OCI-LY7 (cell line): Measurements from ENCODE around the gene SLC6A5.

Experiments used
- CTCF ChIP-seq: fragments of 200-600 bp; sonication (generic); conservative IDR thresholded peaks from 2 replicates; pipeline ENCODE4 v1.5.1; 2014; ENCODE audit warnings: mild to moderate bottlenecking, antibody characterized with exemption, low read length, moderate library complexity, mixed read lengths
- EZH2phosphoT487 ChIP-seq: fragments of 200-600 bp; sonication (generic); IDR thresholded peaks from 2 replicates; pipeline ENCODE4 v1.6.1; 2018; ENCODE audit warnings: low read depth, borderline replicate concordance, mild to moderate bottlenecking, mixed run types, antibody characterized with exemption, low read length, moderate library complexity, mixed read lengths

- TF ChIP-seq EZH2phosphoT487 (no peak), CTCF (no peak)
Observed at GRCh38 chr11:20707876-20708275, 108.5 kb downstream of the SLC6A5 start.
